GM21360 (cell line): Measurements from ENCODE around the gene APBB2.

Experiments used
- ATAC-seq: cut with Tn5 transposase; IDR thresholded peaks from one replicate; pipeline ENCODE4 v1.9.1; 2021; ENCODE audit warnings: mild to moderate bottlenecking, moderate library complexity; ENCODE audit not compliant: unreplicated experiment

The APBB2 gene

GRCh38 chr4:41216294-41217019, 2.1 kb upstream of the APBB2 start:
- ATAC-seq, result peak; percentile 49

DNA sequence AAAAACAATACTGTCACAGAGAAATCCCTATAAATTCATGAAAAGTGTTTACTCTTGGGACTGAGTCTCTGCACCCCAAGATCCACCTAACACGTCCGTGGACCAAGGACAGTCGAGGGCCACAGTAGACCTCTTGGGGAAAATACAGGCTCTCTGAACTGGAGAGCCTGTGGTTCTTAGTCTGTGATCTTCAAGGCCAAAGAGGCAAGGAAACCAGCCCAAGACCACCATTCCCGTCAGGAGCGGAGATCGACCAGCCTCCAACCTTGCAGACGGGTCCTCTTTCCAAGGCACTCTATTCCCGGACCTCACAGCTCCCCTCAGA, 1.6 kb upstream of the APBB2 start:
- no peak for ATAC-seq

- ATAC-seq, result no peak
These were observed 813 bp upstream of the APBB2 start for GRCh38 chr4:41215155-41215554.

DNA sequence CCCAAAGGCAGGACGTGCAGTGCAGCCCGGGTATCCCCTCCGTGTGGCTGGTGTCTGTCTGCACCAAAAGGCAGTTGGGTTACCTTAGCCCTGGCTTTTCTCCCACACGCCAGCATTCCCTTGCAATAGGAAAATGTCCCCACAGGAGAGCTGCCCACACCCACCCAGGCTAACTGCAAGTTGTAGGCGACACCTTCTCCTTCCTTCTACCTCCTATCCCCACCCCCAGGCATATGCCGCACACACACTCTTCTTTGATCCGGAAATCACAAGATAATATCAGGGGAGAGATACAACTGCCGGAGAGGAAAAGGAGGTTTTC, 444 bp upstream of the APBB2 start:
- ATAC-seq, result no peak

DNA sequence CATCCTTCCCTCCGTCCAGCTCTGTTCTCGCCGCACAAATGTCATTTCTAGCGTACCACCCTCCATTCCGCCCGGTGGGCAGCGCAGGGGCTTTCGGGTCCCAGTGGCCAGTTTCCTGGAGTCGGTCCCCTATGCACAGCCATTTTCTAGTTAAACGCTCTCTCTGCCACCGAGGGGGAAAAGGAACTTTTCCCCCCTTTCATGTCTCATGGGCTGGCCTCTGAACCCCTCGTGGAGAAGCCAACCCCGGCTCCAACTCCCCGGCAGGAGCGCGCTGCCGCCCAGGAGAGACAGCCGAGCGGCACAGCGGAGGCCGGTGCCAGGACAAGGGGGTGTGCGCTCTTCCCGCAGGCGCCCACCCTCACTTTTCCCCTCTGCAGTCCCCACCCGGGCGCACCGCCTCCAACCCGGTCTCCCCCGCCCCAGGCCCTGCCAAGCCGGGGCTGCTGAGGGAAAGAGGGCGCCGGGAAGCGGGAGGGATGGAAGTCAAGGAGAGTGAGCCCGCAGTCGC, 662 bp downstream of the APBB2 start:
- ATAC-seq, result peak; percentile 13

DNA sequence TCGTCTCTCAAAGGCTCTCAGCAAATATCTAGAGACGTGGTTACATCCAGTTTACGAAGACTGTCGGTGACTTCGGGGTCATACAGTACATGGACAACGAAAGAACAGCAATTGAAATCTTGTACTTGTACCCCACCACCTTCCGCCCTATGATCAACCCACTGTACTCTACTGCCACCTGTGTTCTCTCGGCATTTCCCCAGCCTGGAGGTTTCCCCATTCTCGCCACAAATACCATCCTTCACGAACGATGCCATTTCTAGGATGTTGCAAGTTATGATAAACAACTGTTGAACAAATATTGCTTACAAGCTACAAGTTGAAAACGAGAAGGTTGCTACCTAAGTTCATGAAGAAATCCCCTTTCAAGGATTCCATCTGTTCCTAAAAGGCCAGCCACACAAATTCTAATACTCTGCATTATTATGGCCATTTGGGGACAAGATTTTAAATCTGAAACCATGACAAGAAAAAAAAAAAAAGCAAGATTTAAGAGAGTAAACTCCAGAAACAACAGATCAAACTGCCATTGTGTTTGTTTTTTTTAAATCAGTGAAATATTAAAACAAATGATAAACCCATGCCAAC, 1.6 kb downstream of the APBB2 start:
- no peak for ATAC-seq

GRCh38 chr4:41211951-41212615, 2.3 kb downstream of the APBB2 start:
- no peak for ATAC-seq

DNA sequence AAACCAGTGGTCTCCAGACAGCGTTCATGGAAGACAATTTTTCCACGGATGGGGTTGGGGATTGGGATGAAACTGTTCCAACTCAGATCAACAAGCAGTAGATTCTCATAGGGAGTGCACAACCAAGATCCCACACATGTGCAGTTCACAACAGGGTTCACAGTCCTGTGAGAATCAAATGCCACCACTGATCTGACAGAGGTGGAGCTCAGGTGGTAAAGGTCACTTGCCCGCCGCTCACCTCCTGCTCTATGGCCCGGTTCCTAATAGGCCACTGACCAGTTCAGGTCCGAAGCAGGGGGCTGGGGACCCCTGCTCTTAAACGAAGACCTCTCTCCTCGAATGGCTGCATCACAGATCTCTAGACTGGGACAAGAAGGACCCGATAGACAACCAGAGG, 4.4 kb downstream of the APBB2 start:
- no peak for ATAC-seq

- ATAC-seq, result no peak
These were observed 5.2 kb downstream of the APBB2 start for GRCh38 chr4:41209187-41209586.

- no peak for ATAC-seq
These were observed 7.0 kb downstream of the APBB2 start for GRCh38 chr4:41207291-41207831.

DNA sequence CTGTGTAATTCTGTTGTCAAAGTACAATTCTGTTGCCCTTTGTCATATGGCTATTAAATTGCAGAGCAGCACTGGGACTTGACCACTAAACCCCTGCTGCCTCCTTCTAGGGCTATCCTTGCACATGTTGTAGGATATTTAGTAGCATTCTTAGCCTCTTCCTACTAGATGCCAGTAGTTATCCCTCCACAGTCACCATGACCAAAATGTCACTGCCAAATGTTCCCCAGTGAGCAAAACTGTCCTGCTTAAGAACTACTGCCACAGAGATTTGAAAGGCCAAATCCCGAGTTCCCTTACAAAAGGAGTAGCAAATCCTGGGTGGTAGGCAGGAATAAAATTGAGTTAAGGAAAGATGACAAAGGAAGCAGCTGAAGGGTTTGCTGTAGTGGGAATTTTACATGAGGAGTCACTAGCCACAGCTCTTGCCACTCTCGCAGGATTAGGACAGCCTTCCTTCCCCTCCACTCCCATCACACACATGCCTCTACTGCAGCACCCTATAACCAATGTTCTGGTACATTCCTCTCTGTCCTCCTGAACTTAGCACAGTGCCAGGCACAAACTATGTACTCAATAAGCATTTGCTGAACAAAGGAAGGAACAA, 8.4 kb downstream of the APBB2 start:
- no peak for ATAC-seq

- ATAC-seq, result no peak
These were observed 9.2 kb downstream of the APBB2 start for GRCh38 chr4:41205130-41205529.

GRCh38 chr4:41204400-41204978, 9.9 kb downstream of the APBB2 start:
- ATAC-seq, result no peak

- ATAC-seq, result no peak
These were observed 10.5 kb downstream of the APBB2 start for GRCh38 chr4:41203841-41204240.

GRCh38 chr4:41202820-41203568, 11.3 kb downstream of the APBB2 start:
- no peak for ATAC-seq

- no peak for ATAC-seq
These were observed 12.0 kb downstream of the APBB2 start for GRCh38 chr4:41202356-41202755.

GRCh38 chr4:41200486-41201017, 13.8 kb downstream of the APBB2 start:
- no peak for ATAC-seq

DNA sequence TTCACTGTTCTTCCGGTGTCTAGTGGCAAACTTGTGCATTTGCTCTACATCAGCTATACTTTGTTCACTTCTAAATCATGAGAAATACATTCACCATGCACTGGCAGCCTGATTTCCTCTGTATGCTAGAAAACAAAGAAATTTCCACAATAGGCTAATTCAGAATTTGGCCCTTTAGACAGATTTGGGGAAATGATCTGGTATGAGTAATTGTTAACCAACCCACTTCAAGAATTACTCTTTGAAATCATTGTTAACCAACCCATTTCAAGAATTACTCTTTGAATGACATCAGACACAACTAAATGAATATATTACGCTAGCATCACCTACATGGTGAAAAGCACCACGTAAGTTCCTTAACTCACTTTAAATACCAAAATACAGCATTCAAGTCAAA, 14.6 kb downstream of the APBB2 start:
- no peak for ATAC-seq

DNA sequence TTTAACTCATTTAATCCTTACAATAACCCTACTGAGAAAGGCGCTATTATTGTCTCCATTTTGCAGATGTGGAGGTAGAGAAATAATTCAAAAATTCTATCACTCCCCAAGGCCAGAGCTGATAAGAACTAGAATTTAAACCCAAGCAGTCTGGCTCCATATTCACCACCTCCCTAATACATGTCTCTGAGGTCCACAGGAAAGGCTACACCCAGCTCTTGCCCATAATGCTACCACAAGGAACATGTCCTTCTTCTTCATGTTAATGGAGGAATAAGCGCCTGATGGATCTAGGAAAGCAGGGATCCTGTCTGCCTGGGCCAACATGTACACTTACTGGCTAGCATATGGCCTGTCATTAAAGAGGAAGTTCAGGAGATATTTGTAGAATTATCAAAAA, 16.3 kb downstream of the APBB2 start:
- no peak for ATAC-seq

GRCh38 chr4:41197495-41197894, 16.8 kb downstream of the APBB2 start:
- ATAC-seq, result no peak
